Fibroblast of villous mesenchyme (primary cell): ENCODE data around the gene LRRTM4. TPM values are rescaled to one million over a fixed set of nuclear protein-coding genes. Genes with fewer than 3 reads are reported as not detected.
"Not testable (repeated sequence)": the region's sequence is repeated elsewhere in the genome, so short reads cannot be mapped to it uniquely, and the experiment has no call there.

Experiments used
- DNase-seq: peaks from one replicate; pipeline ENCODE4 v3.0.0-alpha.2; 2010; ENCODE audit warnings: low read depth
- H3K4me3 ChIP-seq: 2 replicates; pipeline ENCODE4 v1.5.1; 2011; ENCODE audit warnings: low read depth, mild to moderate bottlenecking, low read length
- total RNA-seq: library from RNA; depleted of rRNA; stranded (reverse); fragments of >200 nt; gene quantifications from 2 replicates; pipeline ENCODE4 v1.2.3, GENCODE V29; 2012
- TF ChIP-seq, protein P1 (sequence below): IDR thresholded peaks from 2 replicates; pipeline ENCODE4 v1.5.1; 2012; ENCODE audit warnings: low read depth, mild to moderate bottlenecking, low read length; ENCODE audit not compliant: insufficient read depth

LRRTM4 gene
- total RNA-seq, 1 donor, result not detected

DNA sequence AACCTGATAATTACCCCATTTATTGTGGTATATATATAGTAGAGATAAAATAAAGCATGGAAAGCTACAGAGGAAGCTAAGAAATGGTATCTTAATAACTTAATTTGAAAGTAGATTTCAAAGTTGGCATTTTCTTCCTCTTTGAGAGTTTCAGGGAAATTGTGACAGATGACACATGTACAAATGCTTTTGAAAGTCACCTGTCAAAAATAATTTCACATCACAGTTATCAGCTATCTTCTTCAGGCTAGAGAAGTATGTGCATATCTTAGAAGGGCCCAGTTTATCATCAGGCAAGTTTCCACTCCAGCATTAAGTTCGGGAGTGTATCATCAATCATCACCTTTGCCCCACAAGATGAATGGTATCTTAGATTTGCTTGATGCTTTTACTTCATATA, 457.9 kb downstream of the LRRTM4 start:
- no peak for DNase-seq
- TF ChIP-seq, protein P1, sequence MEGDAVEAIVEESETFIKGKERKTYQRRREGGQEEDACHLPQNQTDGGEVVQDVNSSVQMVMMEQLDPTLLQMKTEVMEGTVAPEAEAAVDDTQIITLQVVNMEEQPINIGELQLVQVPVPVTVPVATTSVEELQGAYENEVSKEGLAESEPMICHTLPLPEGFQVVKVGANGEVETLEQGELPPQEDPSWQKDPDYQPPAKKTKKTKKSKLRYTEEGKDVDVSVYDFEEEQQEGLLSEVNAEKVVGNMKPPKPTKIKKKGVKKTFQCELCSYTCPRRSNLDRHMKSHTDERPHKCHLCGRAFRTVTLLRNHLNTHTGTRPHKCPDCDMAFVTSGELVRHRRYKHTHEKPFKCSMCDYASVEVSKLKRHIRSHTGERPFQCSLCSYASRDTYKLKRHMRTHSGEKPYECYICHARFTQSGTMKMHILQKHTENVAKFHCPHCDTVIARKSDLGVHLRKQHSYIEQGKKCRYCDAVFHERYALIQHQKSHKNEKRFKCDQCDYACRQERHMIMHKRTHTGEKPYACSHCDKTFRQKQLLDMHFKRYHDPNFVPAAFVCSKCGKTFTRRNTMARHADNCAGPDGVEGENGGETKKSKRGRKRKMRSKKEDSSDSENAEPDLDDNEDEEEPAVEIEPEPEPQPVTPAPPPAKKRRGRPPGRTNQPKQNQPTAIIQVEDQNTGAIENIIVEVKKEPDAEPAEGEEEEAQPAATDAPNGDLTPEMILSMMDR, result no peak
- no peak overlapping the region for H3K4me3 ChIP-seq

DNA sequence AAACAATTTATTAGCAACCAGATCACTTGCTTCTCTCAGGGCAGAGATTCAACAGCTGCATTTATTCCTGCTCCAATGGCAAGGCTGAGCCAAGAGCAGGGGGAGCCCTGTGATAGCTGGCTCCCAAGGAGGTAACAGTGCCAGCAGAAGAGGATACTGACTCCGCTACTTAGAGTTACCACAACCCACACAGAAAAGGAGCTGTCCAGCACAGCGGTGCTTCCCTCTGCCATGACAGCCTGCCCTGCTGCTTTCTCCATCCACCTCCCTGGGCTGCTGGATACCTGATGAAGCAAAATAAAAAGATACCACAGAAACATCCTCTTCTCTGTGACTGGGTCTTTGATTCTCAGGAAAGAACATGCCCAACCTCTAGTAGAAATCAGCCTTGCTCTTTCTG, 467.2 kb downstream of the LRRTM4 start:
- no peak for DNase-seq
- H3K4me3 ChIP-seq, result no peak overlapping the region
- TF ChIP-seq, protein P1, result no peak

DNA sequence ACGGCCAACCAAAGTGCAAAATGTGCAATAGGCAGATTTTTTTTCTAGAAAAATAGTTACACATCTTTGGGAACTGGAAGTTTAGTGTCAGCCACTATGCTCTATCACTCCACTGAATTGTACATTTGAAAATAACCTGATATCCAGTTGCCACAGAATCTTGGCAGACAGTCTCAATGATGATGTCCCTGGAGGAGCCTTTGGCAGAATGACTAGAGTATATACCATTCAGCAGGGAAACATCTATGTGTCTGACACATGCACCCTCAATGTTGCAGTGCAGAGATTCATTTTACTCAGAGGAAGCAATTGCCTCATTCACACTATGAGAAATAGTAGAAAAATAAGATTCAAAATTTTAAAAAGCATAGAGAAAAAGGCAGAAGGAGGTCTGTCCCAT, 475.8 kb downstream of the LRRTM4 start:
- DNase-seq, result no peak
- TF ChIP-seq, protein P1, result no peak
- H3K4me3 ChIP-seq, result no peak overlapping the region

DNA sequence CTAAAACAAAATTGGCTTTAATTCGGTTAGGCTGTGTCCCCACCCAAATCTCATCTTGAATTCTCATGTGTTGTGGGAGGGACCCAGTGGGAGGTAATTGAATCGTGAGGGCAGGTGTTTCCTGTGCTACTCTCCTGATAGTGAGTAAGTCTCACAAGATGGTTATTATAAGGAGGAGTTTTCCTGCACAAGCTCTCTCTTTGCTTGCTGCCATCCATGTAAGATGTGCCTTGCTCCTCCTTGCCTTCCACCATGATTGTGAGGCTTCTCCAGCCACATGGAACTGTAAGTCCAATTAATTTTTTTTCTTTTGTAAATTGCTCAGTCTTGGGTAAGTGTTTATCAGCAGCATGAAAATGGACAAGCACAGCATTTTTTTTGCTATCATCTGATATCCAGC, 476.7 kb downstream of the LRRTM4 start:
- not testable (repeated sequence) for DNase-seq, H3K4me3 ChIP-seq

DNA sequence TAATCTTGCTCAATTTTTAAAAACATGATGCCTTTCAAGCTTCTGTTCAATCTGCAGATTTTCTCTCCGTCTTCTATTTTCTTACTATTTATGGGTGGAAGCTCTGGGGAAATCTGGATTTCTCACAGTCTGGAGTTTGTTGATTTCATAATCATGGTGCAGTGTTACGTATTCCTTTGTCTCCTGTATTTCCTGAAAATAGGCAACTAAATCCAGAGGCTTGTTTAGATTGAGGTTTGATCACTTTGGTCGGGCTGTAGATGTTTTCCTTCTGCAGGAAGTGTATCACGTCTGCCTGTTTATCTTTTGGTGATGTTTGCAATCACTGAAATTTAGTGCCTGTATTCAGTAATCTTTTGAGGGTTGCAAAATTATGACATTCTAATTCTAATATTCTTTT, 487.7 kb downstream of the LRRTM4 start:
- peak; percentile 14 for DNase-seq
- no peak overlapping the region for H3K4me3 ChIP-seq
- TF ChIP-seq, protein P1, result no peak

DNA sequence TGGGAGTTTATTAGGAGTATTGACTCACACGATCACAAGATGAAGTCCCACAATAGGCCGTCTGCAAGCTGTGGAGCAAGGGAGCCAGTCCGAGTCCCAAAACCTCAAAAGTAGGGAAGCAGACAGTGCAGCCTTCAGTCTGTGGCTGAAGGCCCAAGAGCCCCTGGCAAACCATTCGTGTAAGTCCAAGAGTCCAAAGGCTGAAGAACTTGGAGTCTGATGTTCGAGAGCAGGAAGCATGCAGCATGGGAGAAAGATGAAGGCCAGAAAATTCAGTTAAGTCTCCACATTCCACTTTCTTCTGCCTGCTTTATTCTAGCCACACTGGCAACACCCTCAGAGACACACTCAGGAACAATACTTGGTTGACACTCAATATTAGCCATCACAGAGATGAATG, 492.9 kb downstream of the LRRTM4 start:
- not testable (repeated sequence) for H3K4me3 ChIP-seq, DNase-seq

DNA sequence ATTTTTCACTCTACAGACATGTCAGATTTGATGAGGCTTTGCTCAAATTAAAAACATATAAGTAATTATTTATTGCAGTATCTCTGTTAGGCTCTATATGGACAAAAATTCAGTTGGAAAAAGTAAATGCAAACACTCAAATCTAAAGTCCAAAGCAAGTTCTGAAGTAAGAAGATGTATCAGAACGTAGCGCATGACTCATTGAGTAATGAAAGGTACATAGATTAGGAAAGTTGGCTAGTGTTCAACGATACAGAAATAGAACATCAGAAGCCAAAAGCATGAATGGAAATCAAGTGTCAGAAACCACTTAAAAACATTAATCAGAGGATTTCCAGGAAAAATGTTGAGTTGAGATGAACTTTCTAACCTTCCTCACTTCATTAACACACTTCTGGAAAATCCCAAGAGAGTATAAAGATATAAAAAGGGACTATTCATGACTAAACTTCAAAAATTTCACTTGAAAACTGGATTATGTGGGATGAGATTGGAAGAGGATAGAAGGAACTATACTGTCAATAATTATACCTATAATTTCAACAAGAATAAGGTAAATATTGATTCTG, 494.1 kb downstream of the LRRTM4 start:
- no peak for DNase-seq

DNA sequence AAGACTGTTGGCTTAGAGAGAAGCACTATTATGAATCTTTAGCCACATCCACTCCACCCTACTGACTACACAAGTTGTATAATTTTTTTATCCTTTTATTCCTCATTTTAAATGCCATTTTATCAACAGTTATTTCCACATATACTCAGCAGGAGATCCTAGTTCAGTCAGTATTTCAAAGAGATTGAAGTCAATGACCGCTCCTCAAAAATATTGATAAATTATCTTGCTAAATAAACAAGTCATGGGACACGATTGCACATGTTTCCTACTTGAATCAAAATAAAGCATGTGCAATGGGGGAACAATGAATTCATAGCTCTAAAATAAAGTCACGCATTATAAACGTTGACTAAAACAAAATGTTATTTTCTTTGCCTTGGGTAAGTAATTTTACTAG, 496.5 kb downstream of the LRRTM4 start:
- no peak for DNase-seq
- TF ChIP-seq, protein P1, result no peak
- H3K4me3 ChIP-seq, result no peak overlapping the region

More for the DNA sequence above, 494.1 kb downstream of the LRRTM4 start:
- TF ChIP-seq, protein P1, result no peak
- no peak overlapping the region for H3K4me3 ChIP-seq
